DOHH2 (cell line): ENCODE results near the gene ALG2.
A peak's percentile ranks its signal among the peaks of the same experiment; 100 is the strongest.

Experiments used
- H3F3A ChIP-seq: fragments of 200-600 bp; sonication (generic), shearing (Covaris generic); 2 replicates; pipeline ENCODE4 v1.6.0; 2016; ENCODE audit warnings: antibody characterized with exemption, mild to moderate bottlenecking; ENCODE audit not compliant: control insufficient read depth, insufficient read depth
- H3K27ac ChIP-seq: fragments of 200-600 bp; sonication (generic); 2 replicates; pipeline ENCODE4 v1.5.1; 2014; ENCODE audit warnings: low read depth, mild to moderate bottlenecking, low read length, moderate library complexity
- H3K27me3 ChIP-seq: fragments of 200-600 bp; sonication (generic); 2 replicates; pipeline ENCODE4 v1.6.1; 2014; ENCODE audit warnings: mild to moderate bottlenecking, low read length, mixed read lengths; ENCODE audit not compliant: control insufficient read depth
- H3K36me3 ChIP-seq: fragments of 200-600 bp; sonication (generic); 2 replicates; pipeline ENCODE4 v1.6.1; 2014; ENCODE audit warnings: mild to moderate bottlenecking, low read length, moderate library complexity, mixed read lengths; ENCODE audit not compliant: control insufficient read depth
- H3K4me1 ChIP-seq: fragments of 200-600 bp; sonication (generic); 2 replicates; pipeline ENCODE4 v1.6.1; 2014; ENCODE audit warnings: mild to moderate bottlenecking, low read length, mixed read lengths; ENCODE audit not compliant: control insufficient read depth
- H3K4me2 ChIP-seq: fragments of 200-600 bp; sonication (generic); 2 replicates; pipeline ENCODE4 v1.6.0; 2014; ENCODE audit warnings: mild to moderate bottlenecking, low read length, moderate library complexity
- H3K4me3 ChIP-seq: fragments of 200-600 bp; sonication (generic); 2 replicates; pipeline ENCODE4 v1.5.1; 2014; ENCODE audit warnings: mild to moderate bottlenecking, low read length, mixed read lengths
- H3K79me2 ChIP-seq: fragments of 200-600 bp; sonication (generic); 2 replicates; pipeline ENCODE4 v1.6.1; 2014; ENCODE audit warnings: mild to moderate bottlenecking, low read length, mixed read lengths; ENCODE audit not compliant: control insufficient read depth
- H3K9me2 ChIP-seq: fragments of 200-600 bp; sonication (generic); replicated peaks from 2 replicates; pipeline ENCODE4 v1.6.1; 2014; ENCODE audit warnings: mild to moderate bottlenecking, low read length, mixed read lengths; ENCODE audit not compliant: control insufficient read depth
- H3K9me3 ChIP-seq: fragments of 200-600 bp; sonication (generic); 2 replicates; pipeline ENCODE4 v1.6.1; 2014; ENCODE audit warnings: antibody characterized with exemption, low read length, mixed read lengths; ENCODE audit not compliant: control insufficient read depth, insufficient read depth
- H4K20me1 ChIP-seq: fragments of 200-600 bp; sonication (generic); 2 replicates; pipeline ENCODE4 v1.6.0; 2014; ENCODE audit warnings: low read depth, mild to moderate bottlenecking, antibody characterized with exemption, low read length, moderate library complexity; ENCODE audit not compliant: control insufficient read depth, insufficient read depth
- EZH2phosphoT487 ChIP-seq: fragments of 200-600 bp; sonication (generic); IDR thresholded peaks from 2 replicates; pipeline ENCODE4 v1.6.1; 2017; ENCODE audit warnings: borderline replicate concordance, mild to moderate bottlenecking, antibody characterized with exemption, low read length, moderate library complexity, mixed read lengths
- TF ChIP-seq, protein P1 (sequence below): fragments of 200-600 bp; sonication (generic); IDR thresholded peaks from one replicate; pipeline ENCODE4 v1.5.1; 2014; ENCODE audit warnings: antibody characterized with exemption, mild to moderate bottlenecking, low read depth, low read length; ENCODE audit not compliant: poor library complexity, severe bottlenecking

Gene ALG2

DNA sequence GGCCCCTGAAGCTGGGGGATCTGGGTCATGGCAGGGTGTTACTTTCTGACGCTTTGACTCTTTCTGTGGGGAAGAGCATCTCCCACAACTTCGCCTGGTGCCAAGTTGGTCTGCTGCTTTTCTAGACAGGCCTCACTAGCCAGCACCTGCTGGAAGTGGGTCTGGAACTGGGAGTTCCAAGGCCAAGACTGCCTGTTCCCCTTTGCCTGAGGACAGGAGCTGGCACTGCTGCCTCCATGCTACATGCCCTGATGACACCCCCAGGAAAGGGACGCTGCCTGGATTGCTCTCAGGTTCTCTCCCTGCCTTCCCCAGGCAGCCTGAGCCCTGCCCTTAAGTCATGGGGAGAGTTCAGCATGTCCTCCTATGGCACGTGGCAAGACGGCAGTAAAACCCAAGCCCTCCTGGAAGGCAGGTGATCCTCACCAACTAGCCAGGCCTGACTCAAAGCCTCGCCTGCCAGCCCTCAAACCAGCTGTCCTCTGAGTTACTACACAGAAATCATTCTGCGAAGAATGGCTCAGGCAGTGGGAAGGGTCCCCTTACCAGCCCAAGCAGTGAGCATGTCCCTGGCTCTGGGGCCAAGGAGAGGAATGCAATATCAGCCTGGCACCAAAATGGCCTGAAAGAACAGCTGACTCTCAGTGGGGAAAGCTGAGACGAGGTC lies 36.1 kb upstream of the ALG2 start:
- no peaks in the 10 kb centered on the region for H4K20me1 ChIP-seq
- H3K27me3 ChIP-seq = no peaks in the 10 kb centered on the region
- H3F3A ChIP-seq = no peaks in the 10 kb centered on the region
- no peak overlapping the region for H3K4me2 ChIP-seq
- peaks cover 22% of the 10 kb centered on the region for H3K4me1 ChIP-seq
- no peaks in the 10 kb centered on the region for H3K9me2 ChIP-seq
- no peaks in the 10 kb centered on the region for H3K9me3 ChIP-seq
- H3K36me3 ChIP-seq = no peaks in the 10 kb centered on the region
- TF ChIP-seq, protein P1, sequence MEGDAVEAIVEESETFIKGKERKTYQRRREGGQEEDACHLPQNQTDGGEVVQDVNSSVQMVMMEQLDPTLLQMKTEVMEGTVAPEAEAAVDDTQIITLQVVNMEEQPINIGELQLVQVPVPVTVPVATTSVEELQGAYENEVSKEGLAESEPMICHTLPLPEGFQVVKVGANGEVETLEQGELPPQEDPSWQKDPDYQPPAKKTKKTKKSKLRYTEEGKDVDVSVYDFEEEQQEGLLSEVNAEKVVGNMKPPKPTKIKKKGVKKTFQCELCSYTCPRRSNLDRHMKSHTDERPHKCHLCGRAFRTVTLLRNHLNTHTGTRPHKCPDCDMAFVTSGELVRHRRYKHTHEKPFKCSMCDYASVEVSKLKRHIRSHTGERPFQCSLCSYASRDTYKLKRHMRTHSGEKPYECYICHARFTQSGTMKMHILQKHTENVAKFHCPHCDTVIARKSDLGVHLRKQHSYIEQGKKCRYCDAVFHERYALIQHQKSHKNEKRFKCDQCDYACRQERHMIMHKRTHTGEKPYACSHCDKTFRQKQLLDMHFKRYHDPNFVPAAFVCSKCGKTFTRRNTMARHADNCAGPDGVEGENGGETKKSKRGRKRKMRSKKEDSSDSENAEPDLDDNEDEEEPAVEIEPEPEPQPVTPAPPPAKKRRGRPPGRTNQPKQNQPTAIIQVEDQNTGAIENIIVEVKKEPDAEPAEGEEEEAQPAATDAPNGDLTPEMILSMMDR = no peak
- TF ChIP-seq EZH2phosphoT487 = no peak
- no peak overlapping the region for H3K27ac ChIP-seq
- no peak overlapping the region for H3K4me3 ChIP-seq
- no peaks in the 10 kb centered on the region for H3K79me2 ChIP-seq

DNA sequence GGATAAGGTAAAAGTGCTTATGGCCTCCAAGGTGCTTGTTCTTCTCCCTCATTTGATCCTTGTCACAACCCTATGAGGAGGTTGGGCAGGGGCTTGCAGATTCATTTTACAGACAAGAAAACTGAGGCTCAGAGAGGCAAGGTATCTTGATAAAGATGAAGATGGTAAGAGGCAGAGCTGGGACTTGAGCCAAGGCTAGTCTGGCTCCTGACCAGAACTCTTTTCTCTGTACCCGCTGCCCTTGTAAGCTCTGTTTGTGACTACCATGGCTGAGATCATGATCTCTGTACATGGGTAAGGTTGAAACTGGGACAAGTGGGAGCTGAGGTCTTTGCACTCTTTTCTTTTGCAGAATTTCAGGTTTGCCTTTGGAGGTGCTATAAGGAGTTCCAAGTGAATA lies 33.9 kb upstream of the ALG2 start:
- Histone ChIP-seq H3K4me2 (no peak overlapping the region), H3K27ac (no peak overlapping the region), H3K9me2 (no peaks in the 10 kb centered on the region), H3K9me3 (no peaks in the 10 kb centered on the region), H3K4me1 (peaks cover 13% of the 10 kb centered on the region), H3K4me3 (no peak overlapping the region), H3K36me3 (no peaks in the 10 kb centered on the region), H3F3A (no peaks in the 10 kb centered on the region), H4K20me1 (no peaks in the 10 kb centered on the region), H3K27me3 (no peaks in the 10 kb centered on the region), H3K79me2 (no peaks in the 10 kb centered on the region)
- TF ChIP-seq, protein P1 = no peak
- TF ChIP-seq EZH2phosphoT487 = no peak

DNA sequence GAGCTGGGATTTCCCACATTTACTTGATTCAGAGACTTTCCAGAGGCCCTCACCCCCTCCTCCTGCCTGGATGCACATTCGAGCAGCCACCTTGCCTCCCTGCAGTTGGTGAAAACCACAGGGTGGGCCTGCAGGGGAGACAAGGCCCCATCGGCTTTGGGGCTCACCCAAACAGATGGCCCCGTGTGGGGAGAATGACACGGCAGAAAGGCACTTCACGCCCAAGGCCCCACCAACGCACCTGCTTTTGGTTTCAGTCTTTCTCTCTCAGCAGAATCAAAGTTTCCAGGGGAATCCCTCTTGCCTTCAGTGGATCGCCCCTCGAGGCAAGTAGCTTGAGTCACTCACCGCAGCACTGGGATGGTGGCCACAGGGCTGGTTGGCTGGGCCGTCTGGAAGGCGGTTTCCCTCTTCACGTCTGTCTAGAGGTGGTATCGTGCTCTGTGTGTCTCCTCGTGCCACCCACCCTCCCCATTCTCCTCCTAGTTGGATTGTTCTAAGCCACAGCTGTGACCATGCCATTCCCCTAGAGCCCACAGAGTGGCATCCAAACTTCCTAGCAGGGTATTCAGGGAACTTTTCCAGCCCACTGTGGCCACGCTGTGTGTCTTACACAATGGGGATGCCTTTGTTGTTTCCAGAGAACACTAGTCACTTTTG lies 32.2 kb upstream of the ALG2 start:
- no peaks in the 10 kb centered on the region for H3F3A ChIP-seq
- H3K27ac ChIP-seq = no peak overlapping the region
- H3K9me2 ChIP-seq = no peaks in the 10 kb centered on the region
- no peaks in the 10 kb centered on the region for H3K79me2 ChIP-seq
- H3K9me3 ChIP-seq = no peaks in the 10 kb centered on the region
- H3K4me3 ChIP-seq = no peak overlapping the region
- H4K20me1 ChIP-seq = no peaks in the 10 kb centered on the region
- peak overlapping the region; percentile 18; the same call in 1 of the 2 replicates for H3K4me2 ChIP-seq
- H3K4me1 ChIP-seq = peaks cover 13% of the 10 kb centered on the region
- H3K27me3 ChIP-seq = no peaks in the 10 kb centered on the region
- H3K36me3 ChIP-seq = no peaks in the 10 kb centered on the region
- TF ChIP-seq, protein P1 = no peak
- no peak for TF ChIP-seq EZH2phosphoT487
